GM21526 (cell line): Measurements from ENCODE around the gene GAREM1.

Source experiments
- ATAC-seq: cut with Tn5 transposase; IDR thresholded peaks from one replicate; pipeline ENCODE4 v1.9.1; 2021; ENCODE audit warnings: moderate library complexity; ENCODE audit not compliant: unreplicated experiment, low FRiP score

Gene GAREM1

GRCh38 chr18:32213693-32214092 is 257.0 kb downstream of the GAREM1 start:
- ATAC-seq, result no peak
